Liver (tissue), 3 donors: ENCODE measurements around the gene PIERCE2.

Experiments
- EGR1 ChIP-seq, 2 donors: IDR thresholded peaks; 2 replicates each; pipeline ENCODE4 v1.6.1; 2016 to 2018; ENCODE audit warnings: antibody characterized with exemption in 2 of 2, low read depth in 2 of 2
- FOXA1 ChIP-seq: IDR thresholded peaks from 2 replicates; pipeline ENCODE4 v1.6.1; 2016; ENCODE audit warnings: antibody characterized with exemption
- GABPA ChIP-seq, 2 donors: IDR thresholded peaks in 1 of 2; conservative IDR thresholded peaks in 1 of 2; 2 replicates each; pipeline ENCODE4 v1.6.1; 2016; ENCODE audit warnings: antibody characterized with exemption in 2 of 2, mild to moderate bottlenecking in 1 of 2, moderate library complexity in 1 of 2
- JUND ChIP-seq, 2 donors: IDR thresholded peaks; 2 replicates each; pipeline ENCODE4 v1.6.1; 2016; ENCODE audit warnings: antibody characterized with exemption in 2 of 2
- NR2F2 ChIP-seq: IDR thresholded peaks from 2 replicates; pipeline ENCODE4 v1.6.1; 2016; ENCODE audit warnings: antibody characterized with exemption
- RAD21 ChIP-seq, 2 donors: IDR thresholded peaks; 2 replicates each; pipeline ENCODE4 v1.6.1; 2016; ENCODE audit warnings: antibody characterized with exemption in 2 of 2, mild to moderate bottlenecking in 2 of 2
- REST ChIP-seq: IDR thresholded peaks from 2 replicates; pipeline ENCODE4 v1.6.1; 2016; ENCODE audit warnings: antibody characterized with exemption, mild to moderate bottlenecking
- SP1 ChIP-seq: IDR thresholded peaks from 2 replicates; pipeline ENCODE4 v1.6.1; 2018; ENCODE audit warnings: antibody characterized with exemption, mild to moderate bottlenecking
- YY1 ChIP-seq: IDR thresholded peaks from 2 replicates; pipeline ENCODE4 v1.6.1; 2016; ENCODE audit warnings: antibody characterized with exemption, mild to moderate bottlenecking
- ZBTB33 ChIP-seq: IDR thresholded peaks from 2 replicates; pipeline ENCODE4 v1.6.1; 2016; ENCODE audit warnings: antibody characterized with exemption
- TF ChIP-seq, protein P1 (sequence below): fragments of 150-350 bp; IDR thresholded peaks from 2 replicates; pipeline ENCODE4 v1.5.1; 2017; ENCODE audit warnings: improper control_type of control experiment, low read depth, low read length; ENCODE audit not compliant: missing input control
- TF ChIP-seq, protein P2 (sequence below): IDR thresholded peaks from 2 replicates; pipeline ENCODE4 v1.6.1; 2016; ENCODE audit warnings: antibody characterized with exemption
- TF ChIP-seq, protein P3 (sequence below): IDR thresholded peaks from 2 replicates; pipeline ENCODE4 v1.6.1; 2016; ENCODE audit warnings: antibody characterized with exemption
- donor health status: healthy.
- donor health status: healthy.

DNA sequence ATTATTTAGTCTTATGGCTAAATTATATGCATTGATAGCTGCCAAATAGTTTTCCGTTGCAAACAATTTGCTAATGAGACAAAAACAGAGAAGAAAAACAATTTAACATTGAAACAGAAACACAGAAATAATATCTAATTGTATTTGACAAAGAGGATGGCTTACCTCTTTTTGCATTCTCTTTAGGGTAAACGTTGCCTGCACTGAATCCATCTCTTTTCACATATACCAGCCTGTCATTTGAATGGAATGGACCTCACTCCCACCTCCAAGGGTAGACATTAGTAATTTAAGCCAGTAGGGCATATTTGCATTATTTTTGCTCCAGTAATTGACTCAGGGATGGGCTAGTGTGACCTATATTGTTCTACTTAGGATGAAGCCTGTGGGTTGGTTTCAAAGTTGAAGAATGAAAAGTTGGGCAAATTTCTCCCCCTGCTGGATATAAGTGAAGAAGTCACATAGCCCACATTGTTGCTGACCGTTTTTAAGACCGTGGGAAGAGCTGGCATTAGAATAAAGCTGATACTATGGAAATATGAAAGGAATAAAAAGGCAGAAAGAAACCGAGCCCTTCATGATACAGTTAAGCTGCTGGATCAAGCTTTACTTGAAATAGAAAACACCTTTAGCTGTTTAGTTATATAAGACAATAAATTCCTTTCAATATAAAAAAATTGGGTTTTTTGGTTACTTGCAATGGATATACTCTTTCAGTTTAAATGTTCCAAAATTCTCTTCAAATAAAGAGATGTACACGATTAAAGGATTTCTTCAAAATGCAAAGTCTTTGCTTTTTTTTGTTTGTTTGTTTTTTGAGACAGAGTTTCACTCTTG, 26.9 kb downstream of the PIERCE2 start:
- TF ChIP-seq YY1 (no peak), EGR1 (IDR thresholded peaks at IDR 0.05; ENCODE audit: low read depth in 2 of 2) (no peak), RAD21 (IDR thresholded peaks at IDR 0.05) (peak; percentile 78 to 86), ZBTB33 (no peak), REST (no peak), SP1 (no peak), NR2F2 (no peak), JUND (IDR thresholded peaks at IDR 0.05) (no peak), GABPA (IDR thresholded peaks at IDR 0.05 in 1 of 2, conservative IDR thresholded peaks at IDR 0.05 in 1 of 2) (no peak), FOXA1 (no peak)
- TF ChIP-seq, protein P1, sequence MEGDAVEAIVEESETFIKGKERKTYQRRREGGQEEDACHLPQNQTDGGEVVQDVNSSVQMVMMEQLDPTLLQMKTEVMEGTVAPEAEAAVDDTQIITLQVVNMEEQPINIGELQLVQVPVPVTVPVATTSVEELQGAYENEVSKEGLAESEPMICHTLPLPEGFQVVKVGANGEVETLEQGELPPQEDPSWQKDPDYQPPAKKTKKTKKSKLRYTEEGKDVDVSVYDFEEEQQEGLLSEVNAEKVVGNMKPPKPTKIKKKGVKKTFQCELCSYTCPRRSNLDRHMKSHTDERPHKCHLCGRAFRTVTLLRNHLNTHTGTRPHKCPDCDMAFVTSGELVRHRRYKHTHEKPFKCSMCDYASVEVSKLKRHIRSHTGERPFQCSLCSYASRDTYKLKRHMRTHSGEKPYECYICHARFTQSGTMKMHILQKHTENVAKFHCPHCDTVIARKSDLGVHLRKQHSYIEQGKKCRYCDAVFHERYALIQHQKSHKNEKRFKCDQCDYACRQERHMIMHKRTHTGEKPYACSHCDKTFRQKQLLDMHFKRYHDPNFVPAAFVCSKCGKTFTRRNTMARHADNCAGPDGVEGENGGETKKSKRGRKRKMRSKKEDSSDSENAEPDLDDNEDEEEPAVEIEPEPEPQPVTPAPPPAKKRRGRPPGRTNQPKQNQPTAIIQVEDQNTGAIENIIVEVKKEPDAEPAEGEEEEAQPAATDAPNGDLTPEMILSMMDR = peak; percentile 53
- TF ChIP-seq, protein P2, sequence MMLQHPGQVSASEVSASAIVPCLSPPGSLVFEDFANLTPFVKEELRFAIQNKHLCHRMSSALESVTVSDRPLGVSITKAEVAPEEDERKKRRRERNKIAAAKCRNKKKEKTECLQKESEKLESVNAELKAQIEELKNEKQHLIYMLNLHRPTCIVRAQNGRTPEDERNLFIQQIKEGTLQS = no peak
- TF ChIP-seq, protein P3, sequence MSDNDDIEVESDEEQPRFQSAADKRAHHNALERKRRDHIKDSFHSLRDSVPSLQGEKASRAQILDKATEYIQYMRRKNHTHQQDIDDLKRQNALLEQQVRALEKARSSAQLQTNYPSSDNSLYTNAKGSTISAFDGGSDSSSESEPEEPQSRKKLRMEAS = no peak
